ENCODE data around the gene NDUFB10.

Gene NDUFB10

GRCh38 chr16:1973461-1974156, 14.3 kb downstream of the NDUFB10 start:
- DNase-seq: no peak

- DNase-seq: no peak
Observed at GRCh38 chr16:1974157-1975070, 15.1 kb downstream of the NDUFB10 start.

- DNase-seq: no peak
Observed at GRCh38 chr16:1975432-1976215, 16.3 kb downstream of the NDUFB10 start.

- DNase-seq: no peak
Observed at GRCh38 chr16:1976216-1976520, 16.8 kb downstream of the NDUFB10 start.

GRCh38 chr16:1976951-1977874, 17.9 kb downstream of the NDUFB10 start:
- no peak for DNase-seq

- DNase-seq: no peak
Observed at GRCh38 chr16:1977875-1978268, 18.5 kb downstream of the NDUFB10 start.

GRCh38 chr16:1978476-1979120, 19.3 kb downstream of the NDUFB10 start:
- no peak for DNase-seq

GRCh38 chr16:1979271-1980029, 20.1 kb downstream of the NDUFB10 start:
- no peak for DNase-seq

- DNase-seq: no peak
Observed at GRCh38 chr16:1980030-1980769, 20.9 kb downstream of the NDUFB10 start.

GRCh38 chr16:1980770-1981087, 21.4 kb downstream of the NDUFB10 start:
- DNase-seq: no peak

- DNase-seq: no peak
Observed at GRCh38 chr16:1981398-1981836, 22.1 kb downstream of the NDUFB10 start, which contains the start of gene NOXO1. Gene NOXO1 (minus strand): TSS chr16:1981469. CDS start chr16:1981179, 290 bp downstream.

- DNase-seq: no peak
Observed at GRCh38 chr16:1982013-1982433, 22.7 kb downstream of the NDUFB10 start.

- no peak for DNase-seq
Observed at GRCh38 chr16:1982991-1983543, 23.7 kb downstream of the NDUFB10 start.

GRCh38 chr16:1983544-1984346, 24.4 kb downstream of the NDUFB10 start, which contains the start of gene GFER:
Gene GFER (plus strand): TSS chr16:1984193. CDS start chr16:1984219, 26 bp downstream.
- peak; percentile 18 for DNase-seq

- no peak for DNase-seq
Observed at GRCh38 chr16:1984347-1985225, 25.2 kb downstream of the NDUFB10 start.

- no peak for DNase-seq
Observed at GRCh38 chr16:1985466-1986150, 26.3 kb downstream of the NDUFB10 start.

GRCh38 chr16:1987198-1987597, 27.9 kb downstream of the NDUFB10 start:
- no peak for DNase-seq

Data from effector CD8-positive, alpha-beta T cell (primary cell).